Central memory CD8-positive, alpha-beta T cell (primary cell): ENCODE results near the gene COL4A5.

ENCODE experiments used
- ATAC-seq: fragments of 150-1000 bp; cut with Tn5 transposase; replicated peaks from 2 replicates; pipeline ENCODE4 v1.10.0; 2022; ENCODE audit warnings: mild to moderate bottlenecking, moderate FRiP score, moderate number of reproducible peaks; ENCODE audit not compliant: poor library complexity, severe bottlenecking; ENCODE audit errors: extremely low read depth
- DNase-seq, 2 donors: peaks; one replicate each; pipeline ENCODE4 v3.0.0; 2021; ENCODE audit warnings: low spot score in 2 of 2
- H3K27ac Mint-ChIP-seq: one replicate; pipeline ENCODE4 v1.8.0; 2022; ENCODE audit warnings: low read depth, mild to moderate bottlenecking, moderate library complexity, mixed read lengths
- H3K27me3 Mint-ChIP-seq: one replicate; pipeline ENCODE4 v1.8.0; 2022; ENCODE audit warnings: mixed read lengths
- H3K36me3 Mint-ChIP-seq: one replicate; pipeline ENCODE4 v1.8.0; 2022; ENCODE audit warnings: mild to moderate bottlenecking, moderate library complexity, mixed read lengths; ENCODE audit not compliant: insufficient read depth
- H3K4me1 Mint-ChIP-seq: one replicate; pipeline ENCODE4 v1.8.0; 2022; ENCODE audit warnings: mixed read lengths
- H3K4me3 Mint-ChIP-seq: one replicate; pipeline ENCODE4 v1.8.0; 2022; ENCODE audit warnings: mild to moderate bottlenecking, moderate library complexity, mixed read lengths
- H3K9me3 Mint-ChIP-seq: one replicate; pipeline ENCODE4 v1.8.0; 2022; ENCODE audit warnings: mixed read lengths

COL4A5 gene

DNA sequence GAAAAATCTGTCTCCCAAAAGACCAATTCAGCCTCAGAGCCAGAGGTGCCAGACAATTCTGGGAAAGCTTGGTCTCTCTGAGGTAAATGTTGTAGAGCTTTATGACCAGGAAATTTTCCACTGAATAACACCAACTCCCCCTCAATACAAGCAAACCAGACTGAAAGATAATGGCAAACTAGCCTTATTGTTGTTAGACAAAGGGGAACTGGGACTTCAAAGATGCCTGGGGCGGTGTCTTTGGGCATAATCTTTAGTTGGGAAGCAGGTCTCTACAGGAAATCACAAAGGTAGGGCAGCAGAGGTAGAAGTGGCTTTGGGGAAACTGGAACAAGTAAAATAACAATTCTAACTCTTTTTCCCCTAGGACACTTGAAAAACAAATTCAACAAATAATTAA is 13.4 kb upstream of the COL4A5 start:
- DNase-seq (no peak), ATAC-seq (no peak)
- Mint-ChIP-seq H3K9me3 (no peaks in the 10 kb centered on the region), H3K27ac (no peak overlapping the region), H3K4me3 (no peak overlapping the region), H3K4me1 (no peaks in the 10 kb centered on the region), H3K36me3 (no peaks in the 10 kb centered on the region), H3K27me3 (no peaks in the 10 kb centered on the region)

GRCh38 chrX:108435261-108435660 is 4.4 kb upstream of the COL4A5 start:
- no peaks in the 10 kb centered on the region for H3K4me1 Mint-ChIP-seq
- no peak overlapping the region for H3K4me3 Mint-ChIP-seq
- no peak for ATAC-seq
- no peak overlapping the region for H3K27ac Mint-ChIP-seq
- H3K9me3 Mint-ChIP-seq = no peaks in the 10 kb centered on the region
- DNase-seq = no peak
- peaks cover 4% of the 10 kb centered on the region for H3K36me3 Mint-ChIP-seq
- peaks cover 24% of the 10 kb centered on the region for H3K27me3 Mint-ChIP-seq

DNA sequence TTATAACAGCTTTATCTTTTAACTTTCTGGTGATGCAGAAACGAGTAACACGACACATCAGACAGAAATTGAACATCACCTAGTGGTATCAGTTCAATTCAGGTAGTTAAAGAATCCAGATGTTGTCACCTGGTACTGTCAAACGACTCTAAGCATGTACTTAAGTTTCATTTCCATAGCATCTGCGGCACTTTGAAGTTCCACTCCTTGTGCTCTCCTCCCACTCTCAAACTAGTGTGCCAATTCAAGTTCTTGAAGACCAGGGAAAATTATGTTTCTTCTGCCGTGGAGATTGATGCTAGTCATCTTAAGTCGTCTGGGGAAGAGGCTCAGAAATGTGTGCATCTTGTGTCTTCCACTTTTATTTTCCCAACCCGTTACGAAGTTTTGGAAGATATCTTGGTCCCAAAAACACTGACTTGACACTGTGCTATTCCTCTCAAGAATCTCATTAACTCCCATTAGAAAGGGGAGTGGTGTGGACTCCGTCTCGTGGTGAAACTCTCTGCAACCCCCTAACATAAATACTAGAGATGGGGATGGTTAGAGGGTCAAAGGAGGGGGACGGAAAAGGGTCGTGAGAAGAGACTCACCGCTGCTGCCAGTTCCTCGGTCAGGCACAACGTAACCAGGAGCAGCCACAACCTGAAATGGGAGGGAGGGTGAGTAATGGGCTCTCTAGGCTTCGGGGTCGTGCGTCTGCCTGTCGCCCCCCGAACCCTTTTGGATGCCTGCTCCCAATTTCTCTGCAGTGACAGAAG is 2.1 kb upstream of the COL4A5 start:
- peaks cover 4% of the 10 kb centered on the region for H3K36me3 Mint-ChIP-seq

DNA sequence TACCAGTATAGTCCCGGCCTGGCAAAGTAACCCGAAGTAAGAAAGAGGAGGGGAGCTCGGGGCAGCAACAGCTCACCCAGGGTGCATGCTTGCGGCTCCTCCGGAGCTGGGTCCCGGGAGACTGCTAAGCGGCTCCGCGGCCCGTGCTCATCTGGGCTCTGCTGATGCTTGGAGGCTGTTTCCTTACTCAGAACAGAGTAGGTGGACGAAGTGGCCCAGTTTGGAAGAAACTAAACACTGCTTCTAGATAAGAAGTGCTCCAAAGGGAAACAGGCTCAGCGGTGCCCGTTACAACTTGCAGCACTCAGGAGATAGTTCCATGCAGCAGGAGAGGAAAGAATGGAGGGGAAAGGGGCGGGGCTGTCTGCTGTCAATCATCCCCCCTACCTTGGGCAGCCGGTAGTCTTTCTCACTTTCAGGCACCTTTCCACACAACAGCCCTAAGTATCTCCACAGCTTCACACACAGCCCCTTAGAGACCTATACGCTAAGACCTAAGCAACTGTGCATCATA is 1.5 kb upstream of the COL4A5 start, which contains the start of gene COL4A6:
Gene COL4A6, minus strand, starts transcription at position 313 of the 514 bp plus-strand sequence. Its CDS starts 226 bp downstream, at position 87.
- DNase-seq (no peak), ATAC-seq (no peak)
- peaks cover 31% of the 10 kb centered on the region for H3K27me3 Mint-ChIP-seq
- peaks cover 4% of the 10 kb centered on the region for H3K36me3 Mint-ChIP-seq
- no peaks in the 10 kb centered on the region for H3K9me3 Mint-ChIP-seq
- no peaks in the 10 kb centered on the region for H3K4me1 Mint-ChIP-seq
- no peak within 1 kb of the TSS for H3K4me3 Mint-ChIP-seq
- H3K27ac Mint-ChIP-seq = no peak within 1 kb of the TSS

More for the DNA sequence above, 2.1 kb upstream of the COL4A5 start:
- H3K27me3 Mint-ChIP-seq = peaks cover 31% of the 10 kb centered on the region
- no peak overlapping the region for H3K27ac Mint-ChIP-seq
- no peak overlapping the region for H3K4me3 Mint-ChIP-seq
- no peak for ATAC-seq
- DNase-seq = no peak
- no peaks in the 10 kb centered on the region for H3K4me1 Mint-ChIP-seq
- H3K9me3 Mint-ChIP-seq = no peaks in the 10 kb centered on the region

DNA sequence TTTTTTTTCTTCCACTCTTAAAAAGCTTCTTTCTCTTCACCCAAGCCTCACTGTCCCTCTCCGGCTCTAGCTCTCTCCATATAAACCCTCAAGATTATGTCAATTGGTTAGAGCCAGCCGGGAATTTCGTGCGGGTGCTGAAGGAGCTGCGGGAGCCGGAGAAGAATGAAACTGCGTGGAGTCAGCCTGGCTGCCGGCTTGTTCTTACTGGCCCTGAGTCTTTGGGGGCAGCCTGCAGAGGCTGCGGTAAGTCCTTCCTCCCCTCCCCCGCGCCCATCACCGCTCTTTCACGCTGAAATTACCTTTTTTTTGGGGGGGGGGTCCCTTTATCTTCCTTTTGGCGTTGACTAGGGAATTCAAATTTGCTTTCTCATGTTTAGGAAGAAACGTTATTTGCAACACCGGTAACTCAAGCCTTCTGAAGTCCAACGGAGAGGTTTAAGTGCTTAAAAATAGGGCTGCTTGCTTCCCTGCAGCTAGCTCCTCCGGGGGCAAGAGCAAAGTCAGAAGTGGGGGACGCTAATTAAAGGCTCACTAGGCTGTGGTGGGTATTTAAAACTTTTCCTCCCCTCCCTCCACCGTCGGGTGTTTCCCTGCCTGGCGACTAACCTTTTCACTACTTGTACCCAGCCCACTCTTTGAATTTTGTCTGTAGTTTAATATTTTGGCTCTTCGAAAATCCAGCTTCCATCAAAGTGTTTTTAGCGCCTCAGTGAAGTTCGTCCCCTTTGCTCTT is 491 bp downstream of the COL4A5 start:
- Mint-ChIP-seq H3K27me3 (peaks cover 31% of the 10 kb centered on the region), H3K4me3 (peak overlapping the region; percentile 36)
- DNase-seq = no peak

DNA sequence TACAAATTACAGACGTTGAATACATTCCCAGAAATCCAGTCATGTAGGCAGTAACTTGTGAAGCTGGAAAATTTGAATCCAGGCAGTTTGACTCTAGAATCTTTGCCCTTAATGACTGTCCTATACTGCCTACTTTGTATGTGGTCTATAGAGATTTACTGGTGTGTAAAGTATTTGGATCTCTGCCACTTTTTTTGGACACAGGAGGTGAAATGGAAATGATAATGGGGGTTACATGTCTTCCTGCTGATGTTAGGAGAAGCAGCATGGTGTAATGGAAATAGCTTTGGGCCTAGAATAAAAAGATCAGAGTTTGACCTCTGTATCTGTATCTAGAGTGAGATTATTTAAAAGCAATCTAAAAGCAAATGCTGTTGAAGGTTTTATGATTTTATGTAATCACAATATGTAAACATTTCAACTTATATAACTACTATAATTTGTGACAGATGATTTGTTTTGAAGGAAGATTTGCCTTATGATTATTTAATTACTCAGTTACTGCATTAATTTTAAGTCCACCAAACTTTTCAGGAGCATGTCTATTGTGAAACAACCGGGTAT is 3.3 kb downstream of the COL4A5 start:
- DNase-seq = no peak
- H3K36me3 Mint-ChIP-seq = peaks cover 2% of the 10 kb centered on the region

More for the DNA sequence above, 491 bp downstream of the COL4A5 start:
- Mint-ChIP-seq H3K27ac (no peak overlapping the region), H3K9me3 (no peaks in the 10 kb centered on the region), H3K4me1 (no peaks in the 10 kb centered on the region), H3K36me3 (peaks cover 4% of the 10 kb centered on the region)
- ATAC-seq = no peak

DNA sequence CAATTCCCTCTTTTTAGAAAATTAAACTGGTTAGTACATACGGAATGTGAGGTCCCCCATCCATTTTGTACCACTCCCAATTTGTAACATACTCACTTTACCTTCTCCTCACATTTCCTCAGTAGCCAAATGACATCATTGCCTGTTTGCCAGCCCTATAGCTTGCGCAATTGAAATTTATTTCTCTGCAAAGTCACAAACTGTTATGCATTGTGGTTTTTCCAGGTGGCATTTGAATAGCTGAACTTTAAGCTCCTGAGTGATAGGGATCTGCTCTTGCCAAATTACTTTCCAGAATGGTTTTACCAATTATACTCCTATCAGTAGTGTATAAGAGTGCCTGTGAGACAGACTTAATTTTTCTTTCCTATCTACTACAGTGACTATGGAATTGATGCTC is 7.7 kb downstream of the COL4A5 start:
- H3K36me3 Mint-ChIP-seq = no peaks in the 10 kb centered on the region
- no peak for DNase-seq
- no peak overlapping the region for H3K4me3 Mint-ChIP-seq
- no peaks in the 10 kb centered on the region for H3K9me3 Mint-ChIP-seq
- no peak overlapping the region for H3K27ac Mint-ChIP-seq
- no peak for ATAC-seq
- no peaks in the 10 kb centered on the region for H3K27me3 Mint-ChIP-seq
- H3K4me1 Mint-ChIP-seq = no peaks in the 10 kb centered on the region

More for the DNA sequence above, 3.3 kb downstream of the COL4A5 start:
- no peak overlapping the region for H3K4me3 Mint-ChIP-seq
- H3K27me3 Mint-ChIP-seq = peaks cover 27% of the 10 kb centered on the region
- H3K9me3 Mint-ChIP-seq = no peaks in the 10 kb centered on the region
- no peak overlapping the region for H3K27ac Mint-ChIP-seq
- no peaks in the 10 kb centered on the region for H3K4me1 Mint-ChIP-seq
- no peak for ATAC-seq

GRCh38 chrX:108453841-108454240 is 14.2 kb downstream of the COL4A5 start:
- no peak overlapping the region for H3K4me3 Mint-ChIP-seq

DNA sequence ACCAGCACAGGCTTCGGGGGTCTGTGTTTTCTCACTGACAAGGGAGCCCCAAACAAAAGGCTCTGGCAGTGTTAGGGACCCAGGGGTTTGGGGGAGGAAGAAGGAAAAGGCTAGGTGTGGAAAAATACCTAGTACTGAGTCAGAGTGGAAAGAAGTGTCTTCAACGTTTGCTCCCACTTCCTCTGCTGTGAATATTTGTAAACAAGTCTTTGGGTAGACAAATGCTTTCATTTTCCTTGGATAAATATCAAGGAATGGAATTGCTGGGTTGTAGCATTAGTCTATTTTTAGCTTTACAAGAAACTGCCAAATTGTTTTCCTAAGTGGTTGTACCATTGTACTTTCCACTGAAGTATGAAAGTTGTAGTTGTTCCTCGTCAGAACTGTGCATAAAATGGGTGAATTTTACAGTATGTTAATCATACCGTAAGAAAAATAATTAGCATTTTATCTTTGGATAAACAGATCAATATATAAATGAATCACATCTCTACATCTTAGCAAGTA is 17.4 kb downstream of the COL4A5 start:
- no peaks in the 10 kb centered on the region for H3K36me3 Mint-ChIP-seq
- no peak overlapping the region for H3K4me3 Mint-ChIP-seq
- H3K9me3 Mint-ChIP-seq = no peaks in the 10 kb centered on the region
- H3K27me3 Mint-ChIP-seq = no peaks in the 10 kb centered on the region
- H3K4me1 Mint-ChIP-seq = no peaks in the 10 kb centered on the region
- no peak overlapping the region for H3K27ac Mint-ChIP-seq
- ATAC-seq (no peak), DNase-seq (no peak)

More at GRCh38 chrX:108453841-108454240, 14.2 kb downstream of the COL4A5 start:
- Mint-ChIP-seq H3K9me3 (no peaks in the 10 kb centered on the region), H3K27ac (no peak overlapping the region), H3K27me3 (no peaks in the 10 kb centered on the region), H3K4me1 (no peaks in the 10 kb centered on the region), H3K36me3 (no peaks in the 10 kb centered on the region)
- no peak for DNase-seq
- no peak for ATAC-seq

GRCh38 chrX:108464604-108465003 is 25.0 kb downstream of the COL4A5 start:
- ATAC-seq = no peak
- DNase-seq = no peak
- H3K27ac Mint-ChIP-seq = no peak overlapping the region
- H3K36me3 Mint-ChIP-seq = no peaks in the 10 kb centered on the region
- H3K4me3 Mint-ChIP-seq = no peak overlapping the region
- no peaks in the 10 kb centered on the region for H3K4me1 Mint-ChIP-seq
- no peaks in the 10 kb centered on the region for H3K27me3 Mint-ChIP-seq
- no peaks in the 10 kb centered on the region for H3K9me3 Mint-ChIP-seq

DNA sequence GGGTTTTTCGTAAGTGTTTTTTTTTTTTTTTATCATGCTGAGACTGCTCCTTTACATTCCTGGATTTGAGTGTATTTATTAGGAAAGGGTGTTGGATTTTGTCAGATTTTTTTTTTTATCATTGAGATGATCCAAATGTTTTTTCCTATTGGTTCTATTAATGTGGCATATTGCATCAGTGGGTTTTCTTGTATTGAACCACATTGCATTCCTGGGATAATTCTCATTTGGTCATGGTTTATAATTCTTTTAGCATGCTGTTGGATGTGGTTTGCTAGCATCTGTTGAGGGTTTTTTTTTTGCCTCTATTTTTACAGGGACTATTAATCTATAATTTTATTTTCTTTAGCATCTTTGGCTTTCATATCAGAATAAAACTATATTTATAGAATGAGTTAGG is 28.8 kb downstream of the COL4A5 start:
- no peaks in the 10 kb centered on the region for H3K36me3 Mint-ChIP-seq
- ATAC-seq (no peak), DNase-seq (no peak)
- H3K4me1 Mint-ChIP-seq = no peaks in the 10 kb centered on the region
- no peaks in the 10 kb centered on the region for H3K27me3 Mint-ChIP-seq
- no peaks in the 10 kb centered on the region for H3K9me3 Mint-ChIP-seq
- H3K4me3 Mint-ChIP-seq = no peak overlapping the region
- H3K27ac Mint-ChIP-seq = no peak overlapping the region

GRCh38 chrX:108473979-108474378 is 34.3 kb downstream of the COL4A5 start:
- H3K4me1 Mint-ChIP-seq = no peaks in the 10 kb centered on the region
- no peak overlapping the region for H3K27ac Mint-ChIP-seq
- no peaks in the 10 kb centered on the region for H3K36me3 Mint-ChIP-seq
- no peak for DNase-seq
- peaks cover 5% of the 10 kb centered on the region for H3K9me3 Mint-ChIP-seq
- H3K27me3 Mint-ChIP-seq = no peaks in the 10 kb centered on the region
- ATAC-seq = no peak
- no peak overlapping the region for H3K4me3 Mint-ChIP-seq
